ENCODE measurements around the gene HOXA9.
A peak's percentile ranks its signal among the peaks of the same experiment; 100 is the strongest.

Gene HOXA9

DNA sequence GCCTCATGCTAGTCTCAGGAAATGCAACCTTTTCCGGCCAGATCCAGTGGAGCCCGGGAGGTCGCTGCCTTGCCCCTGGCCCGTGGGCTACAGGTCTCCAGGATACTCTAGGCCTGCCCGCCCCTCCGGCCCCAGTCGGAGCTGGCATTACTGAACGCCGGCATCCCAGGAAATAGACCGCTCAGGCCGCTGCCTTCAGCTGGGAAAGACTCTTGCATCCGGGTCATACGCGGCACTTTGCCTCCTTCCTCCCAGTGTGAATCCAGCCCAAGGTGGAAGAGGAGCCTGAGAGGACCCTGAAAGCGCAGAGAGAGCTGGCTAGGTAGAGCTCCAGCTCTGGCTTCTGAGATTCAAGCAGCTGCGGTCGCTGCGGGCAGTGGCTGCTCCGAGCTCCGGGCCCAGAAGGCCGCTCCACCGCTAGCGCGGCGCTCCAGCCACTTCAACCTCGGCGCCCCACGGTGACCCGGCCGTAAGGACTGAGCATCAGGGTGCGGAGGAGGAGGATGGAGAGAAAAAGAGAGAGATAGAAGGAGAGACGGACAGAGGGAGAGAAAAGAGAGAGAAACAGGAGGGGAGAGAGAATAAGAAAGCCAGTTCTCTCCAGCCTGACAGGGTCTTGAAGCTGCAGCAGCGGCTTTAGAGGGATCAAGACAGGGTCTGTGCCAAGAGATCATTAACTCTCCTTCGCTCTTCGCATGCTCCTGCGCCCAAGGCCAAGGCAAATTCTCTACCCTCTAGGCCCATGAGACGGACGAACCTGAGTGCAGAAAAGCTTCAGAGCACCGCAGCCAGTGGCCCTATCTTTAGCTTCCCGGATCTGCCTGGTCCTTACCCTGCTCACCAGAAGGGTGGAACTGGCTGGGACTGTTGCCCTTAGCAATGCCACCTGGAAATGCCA, 10.5 kb upstream of the HOXA9 start:
- no peak for DNase-seq

DNA sequence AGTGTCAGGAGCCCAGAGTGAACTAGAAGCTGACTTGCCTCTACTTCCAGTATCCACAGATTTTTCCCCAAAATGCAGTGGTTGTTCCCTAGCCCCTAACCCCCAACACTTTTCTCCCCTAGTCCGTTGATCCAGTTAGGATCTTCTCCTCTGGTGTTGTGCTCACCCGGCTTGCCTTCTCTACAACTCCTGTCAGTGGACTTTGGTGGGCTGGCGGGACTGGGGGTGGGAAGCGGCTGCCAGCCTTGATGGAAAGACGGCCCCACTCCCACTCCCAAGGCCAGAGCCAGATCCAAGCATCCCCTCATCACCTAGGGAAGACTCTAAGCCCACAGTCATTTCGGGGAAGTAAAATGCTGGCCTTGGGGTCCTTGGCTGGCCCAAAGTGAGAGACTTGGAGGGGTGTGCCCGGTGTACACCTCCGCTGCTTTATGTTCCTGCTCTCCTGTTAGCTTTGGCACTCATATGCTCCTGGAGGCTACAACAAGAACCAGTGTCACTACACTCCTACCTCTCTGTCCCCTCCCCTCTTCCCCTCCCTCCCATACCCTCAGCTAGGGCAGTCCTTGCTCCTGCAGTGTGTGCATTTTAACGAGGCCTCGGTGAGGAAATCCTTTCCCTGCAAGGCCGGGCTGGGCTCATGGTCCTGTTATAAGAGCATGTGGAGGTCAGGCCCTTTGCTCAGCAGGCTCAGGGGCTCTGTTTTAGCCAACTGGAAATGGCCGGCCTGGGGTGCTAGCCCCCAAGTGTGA, 9.7 kb upstream of the HOXA9 start:
- no peak for DNase-seq

DNA sequence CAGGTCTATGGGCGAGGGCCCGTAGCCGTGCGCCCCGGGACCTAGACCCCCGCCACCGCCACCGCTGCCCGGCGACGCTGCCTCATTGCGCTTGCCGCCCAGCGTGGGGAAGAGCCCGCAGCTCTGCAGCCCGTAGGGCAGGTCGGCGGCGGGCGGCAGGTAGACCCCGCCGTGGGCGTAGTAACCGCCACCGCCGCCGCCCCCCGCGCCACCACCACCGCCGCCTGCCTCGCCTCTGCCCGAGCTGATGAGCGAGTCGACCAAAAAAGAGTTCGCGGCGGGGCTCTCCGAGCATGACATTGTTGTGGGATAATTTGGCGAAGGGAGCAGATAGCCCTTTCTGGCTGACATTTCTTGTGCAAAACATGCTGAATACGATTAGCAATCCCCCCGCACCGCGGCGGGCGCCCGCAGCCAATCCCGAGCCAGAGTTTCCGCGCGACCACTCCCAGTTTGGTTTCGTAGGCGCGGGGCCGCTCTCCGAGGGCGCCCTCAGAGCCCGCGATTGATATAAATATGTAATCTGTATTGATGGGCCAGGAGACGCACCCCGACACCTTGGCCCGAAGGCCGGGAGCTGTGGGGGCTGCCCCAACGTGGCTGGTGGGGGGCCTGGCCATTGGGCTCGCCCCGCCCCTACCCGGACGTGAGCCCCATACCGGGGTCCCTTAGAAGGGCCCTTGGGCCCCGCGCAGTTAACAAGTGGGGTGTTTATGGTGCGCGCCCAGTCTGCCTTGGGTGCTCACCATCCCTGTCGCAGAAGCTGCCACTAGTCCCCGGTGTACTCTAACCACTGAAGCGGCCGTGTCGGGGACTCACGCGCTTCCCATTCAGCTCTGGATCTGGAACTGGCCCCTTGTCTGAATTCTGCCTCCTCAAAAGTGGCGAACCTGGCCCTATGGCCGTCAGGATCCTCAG, 8.9 kb upstream of the HOXA9 start, which contains the start of gene HOXA10:
HOXA10 (minus strand) TSS at position 365 of the 918 bp plus-strand sequence; CDS start at position 351, 14 bp downstream.
- DNase-seq, result peak; percentile 72

DNA sequence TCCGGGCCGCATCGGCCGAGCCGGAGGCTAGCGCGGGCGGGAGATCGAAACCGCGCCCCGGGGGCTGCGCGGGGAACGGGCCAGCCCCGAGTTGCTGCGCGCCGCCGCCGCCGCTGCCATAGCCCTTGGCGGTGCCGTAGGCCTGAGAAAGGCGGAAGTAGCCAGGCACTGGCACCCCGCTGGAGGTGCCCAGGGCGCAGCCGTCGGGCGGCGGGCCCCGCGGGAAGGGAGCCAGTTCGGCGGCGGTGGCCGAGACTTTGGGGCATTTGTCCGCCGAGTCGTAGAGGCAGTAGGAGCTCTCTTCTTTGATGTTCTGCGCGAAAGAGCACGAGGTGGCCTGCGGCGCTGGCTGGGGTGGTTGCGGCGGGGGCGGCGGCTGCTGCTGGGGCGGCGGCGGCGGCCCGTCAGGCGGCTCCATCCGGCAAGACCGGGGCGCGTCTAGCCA, 8.2 kb upstream of the HOXA9 start:
- peak; percentile 80 for DNase-seq

DNA sequence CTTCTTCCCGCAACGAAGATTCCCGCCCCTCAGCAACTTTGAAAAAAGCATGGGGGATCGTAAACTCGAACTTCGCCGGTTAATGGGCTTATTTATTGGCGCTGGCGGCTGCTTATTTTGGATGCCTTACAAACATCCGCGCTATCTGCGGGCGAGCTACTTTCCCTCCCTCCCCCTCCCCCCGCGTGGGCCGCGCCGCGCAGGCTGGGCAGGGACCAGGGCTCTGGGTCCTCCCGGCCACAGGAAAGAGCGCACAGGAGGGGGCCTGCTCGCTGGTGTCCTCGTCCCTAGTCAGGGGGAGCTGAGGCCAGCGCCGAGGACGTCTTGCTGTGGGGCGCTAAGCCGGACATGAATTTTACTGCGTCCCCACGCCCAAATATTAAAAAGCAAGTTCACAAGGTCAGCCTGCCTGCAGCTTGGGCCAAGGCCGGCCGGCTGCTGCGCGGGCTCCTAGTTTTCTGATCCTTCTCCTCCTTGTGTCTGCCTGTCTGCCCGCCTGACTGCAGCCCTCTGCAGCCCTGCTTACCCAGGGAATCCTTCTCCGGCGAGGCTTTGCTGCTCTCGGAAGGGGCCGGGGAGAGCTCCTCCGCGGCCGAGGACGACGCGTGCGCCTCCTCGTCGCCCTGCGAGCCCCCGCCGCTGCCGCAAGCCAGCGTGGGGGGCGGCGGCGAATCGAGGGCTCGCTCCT, 7.6 kb upstream of the HOXA9 start:
- peak; percentile 73 for DNase-seq

DNA sequence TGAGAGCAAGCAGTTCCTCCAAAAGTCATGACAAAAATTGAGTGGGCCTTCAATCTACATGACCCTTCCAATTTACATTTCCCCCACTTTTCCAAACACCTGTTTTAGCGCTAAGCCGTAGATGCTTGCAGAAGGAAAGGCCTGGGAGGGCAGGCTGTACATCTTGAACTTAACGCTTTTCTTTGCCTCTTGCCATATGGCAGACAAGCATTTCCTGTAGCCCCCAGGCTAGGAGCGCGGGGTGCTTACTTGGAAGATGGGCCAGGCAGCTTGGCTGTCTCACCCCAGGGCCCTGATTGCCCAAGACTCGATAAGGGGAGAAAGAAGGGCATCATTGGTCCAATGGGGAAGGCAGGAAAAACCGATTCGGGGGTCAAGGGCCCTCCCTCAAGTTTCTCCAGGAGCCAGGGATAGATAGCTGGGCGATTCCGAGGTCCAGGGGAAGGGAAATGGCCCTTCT, 7.0 kb upstream of the HOXA9 start:
- DNase-seq, result peak; percentile 67

DNA sequence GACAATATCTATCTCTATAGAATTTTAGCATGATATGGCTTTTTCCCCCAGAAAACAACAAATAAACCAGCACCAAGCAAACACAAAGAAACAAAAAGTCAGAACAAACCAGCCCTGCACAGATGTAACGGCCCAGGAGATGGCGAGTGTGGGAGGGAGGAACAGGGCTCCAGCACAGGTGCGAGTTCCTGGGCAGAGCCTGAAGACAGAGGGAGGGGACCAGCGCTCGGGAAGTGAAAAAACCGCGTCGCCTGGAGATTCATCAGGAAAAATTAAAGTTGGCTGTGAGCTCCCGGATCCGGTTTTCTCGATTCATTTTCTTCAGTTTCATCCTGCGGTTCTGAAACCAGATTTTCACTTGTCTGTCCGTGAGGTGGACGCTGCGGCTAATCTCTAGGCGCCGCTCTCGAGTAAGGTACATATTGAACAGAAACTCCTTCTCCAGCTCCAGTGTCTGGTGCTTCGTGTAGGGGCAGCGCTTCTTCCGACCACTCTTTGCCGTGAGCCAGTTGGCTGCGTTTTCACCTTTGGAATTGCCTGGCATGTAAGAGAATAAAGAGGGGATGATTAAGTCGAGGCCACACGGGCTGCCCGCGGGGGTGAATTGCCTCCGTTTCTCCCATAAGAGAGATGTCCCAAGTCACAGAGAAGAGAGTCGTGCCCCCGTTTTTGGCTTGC, 6.4 kb upstream of the HOXA9 start:
- DNase-seq, result peak; percentile 70

DNA sequence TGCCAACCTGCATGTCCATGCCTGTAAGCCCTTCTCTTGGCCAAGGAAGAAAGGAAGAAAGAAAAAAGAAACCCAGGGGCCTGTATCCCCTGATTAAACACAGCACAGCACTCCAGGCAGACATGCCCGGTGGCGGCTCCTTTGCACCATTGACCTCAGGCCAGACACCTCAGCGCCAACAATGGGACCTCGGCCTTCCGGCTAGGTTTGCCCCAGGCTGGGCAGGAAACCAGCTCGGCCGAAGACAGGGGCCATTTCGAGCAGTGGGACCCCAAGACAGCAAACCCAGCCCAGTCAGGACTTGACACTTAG, 5.9 kb upstream of the HOXA9 start:
- no peak for DNase-seq

DNA sequence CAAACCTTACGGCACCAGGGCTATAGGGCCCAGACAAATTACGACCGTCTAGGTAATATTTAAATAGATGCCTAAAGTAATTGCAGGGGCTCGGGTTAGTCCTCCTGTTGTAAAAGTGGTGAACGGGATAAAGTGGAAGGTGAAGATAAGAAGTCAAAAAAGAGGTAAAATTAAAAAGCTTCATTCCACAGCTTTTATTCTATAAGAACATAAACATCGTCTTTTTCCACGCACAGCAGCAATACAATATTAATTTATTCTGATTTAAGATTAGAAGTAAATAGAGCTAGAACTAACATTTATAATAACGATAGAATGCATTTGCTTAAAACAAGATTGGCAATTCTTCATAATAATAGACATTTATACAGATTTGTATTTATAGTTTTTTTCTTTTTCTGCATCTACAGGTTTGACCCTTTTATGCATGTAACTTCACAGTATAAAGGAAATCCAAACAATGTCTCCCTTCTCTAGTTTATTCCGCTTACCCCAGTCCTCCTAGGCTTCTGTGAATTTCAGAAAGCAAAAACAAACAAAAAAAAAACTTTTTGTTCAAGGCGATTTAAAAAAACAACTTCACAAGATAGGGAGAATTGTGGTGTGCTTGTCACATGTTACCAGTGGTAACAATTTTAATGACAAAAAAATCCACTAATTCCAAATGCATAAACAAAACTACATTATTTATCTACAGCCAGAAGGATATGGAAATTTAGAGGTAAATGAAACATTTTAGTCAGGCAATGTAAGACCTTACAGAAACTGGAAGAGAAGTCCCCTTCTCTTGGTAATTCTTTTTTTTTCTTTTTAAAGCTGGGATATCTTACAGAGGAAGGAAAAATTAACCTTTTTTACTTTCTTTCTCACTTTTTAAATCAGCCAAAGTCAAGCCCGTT, 5.3 kb upstream of the HOXA9 start:
- no peak for DNase-seq

DNA sequence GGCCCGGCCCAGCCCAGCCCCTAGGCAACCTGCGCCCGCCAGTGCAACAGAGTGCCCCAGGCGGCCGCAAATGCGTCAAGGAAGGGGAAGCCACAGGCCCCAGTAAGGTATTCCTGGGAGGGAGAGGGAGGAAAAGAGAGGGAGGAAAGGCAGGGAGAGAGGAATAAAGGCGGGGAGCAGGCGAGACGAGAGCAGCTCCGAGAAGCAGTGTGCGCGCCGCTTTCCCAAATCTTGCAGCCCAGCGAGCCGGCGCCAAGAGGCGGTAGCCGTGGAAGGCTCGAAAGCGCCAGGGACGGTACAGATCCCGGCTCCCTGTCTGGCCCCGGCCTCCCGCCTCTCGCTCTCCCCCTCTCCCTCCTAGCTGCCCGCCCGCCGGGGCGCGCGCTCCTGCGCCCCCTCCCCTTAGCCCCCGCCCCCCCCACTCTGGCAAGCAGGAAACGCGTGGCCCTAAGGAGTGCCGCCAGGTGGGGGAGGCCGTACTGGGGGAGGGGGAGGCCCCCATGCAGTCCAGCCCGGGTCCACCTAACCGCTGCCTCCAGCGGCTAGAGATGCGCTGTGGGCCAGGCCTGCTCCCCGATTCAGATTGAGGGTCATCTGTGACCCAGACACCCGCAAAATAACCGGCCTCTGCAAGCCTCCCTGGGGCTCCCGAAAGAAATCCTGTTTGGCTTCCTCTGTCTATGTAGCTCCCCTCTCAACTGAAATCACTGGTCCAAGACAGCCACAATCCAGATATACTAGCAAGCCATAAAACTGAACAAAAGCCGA, 4.5 kb upstream of the HOXA9 start:
- DNase-seq, result peak; percentile 70

DNA sequence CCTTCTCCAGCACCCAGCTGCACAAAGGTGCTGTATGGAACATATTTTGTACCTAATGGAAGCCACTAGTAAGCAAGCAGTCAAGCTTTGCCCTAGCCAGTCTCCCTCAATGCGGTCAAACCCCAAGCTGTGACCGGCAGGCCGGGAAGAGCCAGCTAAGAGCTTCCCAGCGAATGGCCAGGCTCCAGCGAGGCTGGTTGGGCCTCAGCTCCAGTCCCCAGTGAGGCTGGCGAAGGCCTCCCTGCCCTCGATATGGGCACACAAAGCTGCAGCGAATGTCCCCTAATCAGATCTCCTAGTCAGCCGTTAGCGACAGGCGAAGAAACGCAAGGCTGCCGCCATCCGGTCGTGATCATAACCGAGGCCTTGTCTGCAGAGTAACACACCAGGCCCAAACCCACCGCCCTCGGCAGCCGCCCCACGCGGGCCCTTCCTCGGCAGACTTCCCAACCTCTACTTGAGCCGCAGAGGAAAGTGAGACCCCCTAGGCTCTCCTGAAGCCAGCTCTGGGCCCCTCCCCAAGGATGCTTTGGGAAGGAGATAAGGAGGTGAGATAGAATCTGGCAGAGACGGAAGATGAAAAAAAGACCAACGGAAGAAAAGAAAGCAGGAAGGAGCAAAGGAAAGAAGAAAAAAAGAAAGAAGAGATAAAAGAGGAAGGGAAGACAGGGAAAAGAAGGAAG, 3.1 kb upstream of the HOXA9 start:
- DNase-seq, result peak; percentile 96

DNA sequence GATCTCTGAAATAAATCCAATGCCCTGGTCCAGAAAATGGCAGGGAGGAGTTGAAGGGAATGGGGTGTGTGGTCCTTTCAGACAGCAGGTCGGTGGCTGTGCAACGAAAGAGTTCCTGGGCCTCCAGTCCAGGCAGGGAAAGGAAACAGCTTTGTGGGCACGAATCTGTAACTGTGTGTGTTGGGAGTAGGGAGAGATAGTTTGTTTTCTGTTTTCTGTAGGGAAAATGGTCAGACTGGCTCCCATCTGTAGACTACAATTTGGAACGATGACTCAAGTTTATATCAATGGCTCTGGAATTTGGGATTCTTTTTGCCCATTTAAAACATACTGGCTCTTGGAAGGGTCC, 2.6 kb upstream of the HOXA9 start:
- DNase-seq, result no peak

DNA sequence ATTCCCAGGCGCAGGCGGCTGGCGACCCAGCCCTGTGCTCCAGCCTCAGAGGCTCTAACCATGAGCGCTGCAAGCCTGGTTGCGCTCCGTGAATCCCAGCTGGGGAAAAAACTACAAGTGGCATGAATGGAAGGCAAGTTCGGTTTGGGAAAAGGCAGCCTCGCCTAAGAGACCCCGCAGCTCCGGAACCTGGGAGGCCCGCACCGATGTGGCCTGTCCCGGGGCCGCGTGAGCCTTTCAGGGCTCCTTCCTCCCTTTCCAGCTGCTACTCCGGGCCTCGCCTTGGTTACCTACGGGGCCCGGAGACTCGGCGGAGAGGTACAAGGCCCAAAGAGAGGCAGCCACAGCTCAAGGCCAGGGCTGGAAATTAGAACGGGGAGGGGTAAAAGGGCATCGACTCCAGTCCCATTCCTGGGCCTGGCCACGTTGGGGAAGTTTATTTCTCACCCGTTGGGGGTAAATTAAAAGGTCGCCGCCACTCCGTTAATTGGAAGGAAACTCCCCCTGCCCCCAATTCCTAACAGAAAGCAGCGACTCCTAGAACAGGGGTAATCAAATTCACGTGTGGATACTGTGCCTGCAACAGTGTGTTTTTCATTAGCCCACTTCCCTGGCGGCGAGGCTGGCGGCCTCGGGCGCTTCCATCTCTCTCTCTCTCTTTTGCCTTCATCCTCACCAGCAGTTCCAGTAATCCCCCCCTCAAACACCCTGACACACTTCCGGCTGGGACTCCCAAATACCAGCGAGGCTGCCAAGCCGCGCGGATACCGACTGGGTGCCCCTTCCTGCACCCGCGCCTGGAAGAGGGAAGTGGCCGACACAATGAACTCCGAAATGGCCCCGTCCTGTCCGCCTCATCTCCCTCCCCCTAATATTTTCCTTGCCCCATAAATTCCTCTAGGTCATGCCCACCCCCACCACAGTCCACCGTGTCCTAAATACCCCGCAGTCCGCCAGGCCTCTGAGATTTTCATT, 1.5 kb upstream of the HOXA9 start:
- peak; percentile 75 for DNase-seq

DNA sequence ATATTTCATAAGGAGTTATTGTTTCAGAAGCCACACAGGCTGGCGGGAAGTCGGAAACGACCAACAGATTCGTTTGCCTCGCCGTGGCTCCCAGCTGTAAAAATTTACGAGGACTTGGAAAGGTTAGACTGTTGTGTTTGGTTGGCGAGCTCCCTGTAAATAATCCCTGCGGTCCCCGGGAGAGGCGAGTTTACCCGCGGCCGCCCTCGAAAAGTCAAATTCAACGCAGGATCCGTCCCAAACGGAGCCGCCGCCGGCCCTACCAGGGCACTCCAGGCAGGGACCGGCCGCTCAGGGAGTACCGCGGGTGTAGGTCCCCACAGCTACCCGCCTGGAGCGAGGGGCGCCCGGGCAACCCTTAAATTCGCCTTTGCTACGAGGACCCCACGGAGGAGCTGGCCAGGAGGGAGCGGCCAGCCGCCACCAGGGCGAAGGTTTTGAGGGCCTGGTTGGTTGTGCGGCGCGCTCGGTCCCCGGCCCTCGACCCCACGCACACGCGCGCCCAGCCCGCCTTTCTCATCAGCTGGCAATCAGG, 726 bp upstream of the HOXA9 start:
- no peak for DNase-seq

DNA sequence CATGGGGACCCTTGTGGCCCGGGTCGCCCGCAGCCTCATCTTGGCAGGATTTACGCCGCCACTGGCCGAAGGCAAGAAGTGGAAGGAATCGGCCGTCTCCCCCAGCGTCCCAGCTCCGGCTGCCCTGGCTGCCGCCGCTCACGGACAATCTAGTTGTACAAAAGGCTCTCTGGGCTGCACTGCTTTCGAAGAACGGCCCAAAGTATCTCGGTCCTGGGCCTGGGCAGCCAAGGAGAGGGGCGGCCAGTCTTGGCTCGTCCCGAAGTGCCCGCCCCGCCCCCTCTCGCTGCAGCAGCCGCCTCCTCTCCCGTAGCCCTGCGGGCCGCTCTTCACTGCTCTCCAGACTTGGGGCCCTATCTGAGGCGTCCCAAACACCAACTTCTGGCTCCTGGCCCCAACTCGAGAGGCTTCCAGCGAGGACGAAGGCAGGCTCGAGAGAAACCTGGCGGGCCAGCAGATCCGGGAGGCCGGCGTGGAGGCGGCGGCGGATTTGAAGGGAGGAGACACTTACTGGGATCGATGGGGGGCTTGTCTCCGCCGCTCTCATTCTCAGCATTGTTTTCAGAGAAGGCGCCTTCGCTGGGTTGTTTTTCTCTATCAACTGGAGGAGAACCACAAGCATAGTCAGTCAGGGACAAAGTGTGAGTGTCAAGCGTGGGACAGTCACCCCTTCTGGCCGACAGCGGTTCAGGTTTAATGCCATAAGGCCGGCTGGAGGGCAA, 809 bp downstream of the HOXA9 start:
- peak; percentile 84 for DNase-seq

DNA sequence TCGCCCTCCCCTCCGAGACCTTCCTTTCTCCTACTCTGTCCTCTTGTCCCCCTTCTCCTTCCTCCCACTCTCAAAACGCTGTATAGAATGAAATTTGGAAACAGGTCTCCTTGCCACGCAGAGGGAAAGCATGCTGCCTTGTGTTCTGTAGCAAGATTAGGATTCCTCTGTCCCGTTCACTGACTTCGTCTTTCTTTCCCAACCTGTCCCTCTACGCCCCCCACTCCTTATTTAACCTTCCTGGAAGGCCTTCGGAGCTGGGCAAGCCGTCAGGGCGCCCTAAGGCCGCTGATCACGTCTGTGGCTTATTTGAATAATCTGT, 1.3 kb downstream of the HOXA9 start:
- no peak for DNase-seq

All from hematopoietic multipotent progenitor cell treated with erythropoietin and hydrocortisone succinate and interleukin-3 and kit ligand, for 4 days (in vitro differentiated cells).